T-helper 9 cell (primary cell): ENCODE measurements around the gene NACC2.

ENCODE experiments used
- DNase-seq: peaks from one replicate; pipeline ENCODE4 v3.0.0-alpha.2; 2020

The NACC2 gene

GRCh38 chr9:136021171-136021871 lies 73.8 kb downstream of the NACC2 start:
- DNase-seq, result no peak

DNA sequence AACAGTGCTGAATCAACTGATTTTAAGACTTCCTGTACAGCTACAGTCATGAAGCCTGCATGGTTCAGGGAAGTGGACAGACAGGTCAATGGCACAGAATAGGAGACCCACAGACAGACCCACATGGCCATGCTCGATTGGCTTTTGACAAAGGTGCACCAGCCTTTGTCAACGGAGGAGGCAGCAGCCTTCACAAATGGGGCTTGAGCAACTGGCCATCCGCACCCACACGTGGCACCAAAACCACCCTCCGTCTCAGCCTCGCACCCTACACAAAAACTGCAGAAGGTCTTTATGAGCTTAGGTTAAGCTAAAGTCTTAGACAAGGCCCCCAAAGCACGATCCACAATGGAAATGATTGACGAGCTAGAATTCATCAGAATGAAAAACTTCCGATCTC lies 74.4 kb downstream of the NACC2 start:
- DNase-seq, result no peak

GRCh38 chr9:136020206-136020605 lies 74.9 kb downstream of the NACC2 start:
- DNase-seq, result no peak

- DNase-seq, result no peak
Observed at GRCh38 chr9:136019681-136020060, 75.4 kb downstream of the NACC2 start.

- DNase-seq, result no peak
Observed at GRCh38 chr9:136019041-136019680, 75.9 kb downstream of the NACC2 start.

GRCh38 chr9:136018257-136019031 lies 76.6 kb downstream of the NACC2 start:
- no peak for DNase-seq

DNA sequence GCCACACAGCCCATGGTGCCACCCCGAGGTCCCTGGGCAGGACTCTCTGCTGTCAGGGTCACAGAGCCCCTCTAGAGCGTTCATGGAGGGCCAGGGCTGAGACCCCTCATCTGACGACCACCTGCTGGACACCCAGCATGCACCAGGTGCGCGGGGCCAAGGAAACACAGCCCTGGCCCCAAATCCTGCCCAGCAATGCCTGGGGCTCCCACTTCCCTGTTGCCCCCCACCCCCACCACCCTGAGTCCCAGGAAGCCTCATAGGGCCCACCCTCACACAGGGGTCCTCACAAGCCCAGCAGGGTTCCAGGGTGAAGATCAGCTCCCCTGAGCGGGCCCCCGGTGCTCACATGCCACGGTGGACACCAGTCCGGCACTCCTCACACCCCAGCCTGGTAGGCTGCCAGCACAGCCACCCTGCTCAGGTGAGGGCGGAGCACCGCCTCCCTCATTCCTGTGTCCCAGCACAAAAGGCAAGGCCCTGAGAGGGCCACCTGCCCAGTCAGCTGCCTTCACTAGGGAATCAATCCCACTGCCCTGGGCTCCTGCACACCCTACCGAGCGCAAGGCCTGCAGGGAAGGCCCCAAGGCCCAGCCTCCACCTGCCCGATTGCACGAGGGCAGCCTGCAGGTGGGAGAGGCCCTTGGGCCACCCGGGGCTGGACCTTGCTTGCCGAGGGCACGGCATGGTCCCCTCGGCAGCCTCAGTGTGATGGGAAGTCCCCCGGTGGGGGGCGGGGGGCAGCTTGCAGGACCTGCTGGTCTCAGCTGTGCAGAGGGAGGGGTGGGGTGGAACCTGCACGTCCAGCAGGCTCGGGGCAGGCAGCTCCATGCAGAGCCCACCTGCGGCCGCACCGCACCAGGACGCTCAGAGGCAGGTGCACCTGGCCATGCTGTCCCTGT lies 77.5 kb downstream of the NACC2 start:
- no peak for DNase-seq

DNA sequence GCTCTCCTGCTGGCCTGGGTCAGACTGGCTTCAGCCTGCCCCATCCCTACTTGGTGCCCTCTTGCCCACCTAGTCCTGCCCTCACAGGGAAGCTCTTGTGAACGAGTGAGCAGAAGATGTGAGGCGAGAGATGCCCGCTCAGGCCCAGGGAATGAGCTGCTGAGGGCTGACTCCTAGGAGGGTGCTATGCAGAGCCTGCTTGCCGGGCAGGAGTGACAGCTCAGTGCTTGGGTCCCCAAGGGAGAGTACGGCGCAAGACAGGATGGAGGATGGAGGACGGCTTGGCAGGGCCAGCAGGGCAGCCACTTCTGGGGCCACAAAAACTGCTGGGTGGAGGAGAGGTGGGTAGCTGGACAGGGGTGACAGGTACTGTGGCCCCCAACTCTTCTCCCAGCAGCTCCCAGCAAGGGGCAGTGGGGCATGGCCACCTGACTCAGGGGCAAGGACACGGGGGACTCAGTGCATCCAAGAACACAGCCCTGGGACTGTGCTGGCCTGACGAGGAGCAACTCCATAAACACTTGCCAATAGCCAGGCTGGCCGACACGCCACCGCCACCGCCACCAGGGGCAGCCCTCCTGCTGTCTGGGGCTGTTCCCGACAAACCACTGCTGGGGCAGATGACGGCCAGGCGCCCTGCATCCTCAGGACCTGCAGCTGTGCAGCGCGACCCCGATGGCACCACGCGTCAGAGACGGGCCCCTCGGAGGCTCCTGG lies 78.4 kb downstream of the NACC2 start:
- no peak for DNase-seq

DNA sequence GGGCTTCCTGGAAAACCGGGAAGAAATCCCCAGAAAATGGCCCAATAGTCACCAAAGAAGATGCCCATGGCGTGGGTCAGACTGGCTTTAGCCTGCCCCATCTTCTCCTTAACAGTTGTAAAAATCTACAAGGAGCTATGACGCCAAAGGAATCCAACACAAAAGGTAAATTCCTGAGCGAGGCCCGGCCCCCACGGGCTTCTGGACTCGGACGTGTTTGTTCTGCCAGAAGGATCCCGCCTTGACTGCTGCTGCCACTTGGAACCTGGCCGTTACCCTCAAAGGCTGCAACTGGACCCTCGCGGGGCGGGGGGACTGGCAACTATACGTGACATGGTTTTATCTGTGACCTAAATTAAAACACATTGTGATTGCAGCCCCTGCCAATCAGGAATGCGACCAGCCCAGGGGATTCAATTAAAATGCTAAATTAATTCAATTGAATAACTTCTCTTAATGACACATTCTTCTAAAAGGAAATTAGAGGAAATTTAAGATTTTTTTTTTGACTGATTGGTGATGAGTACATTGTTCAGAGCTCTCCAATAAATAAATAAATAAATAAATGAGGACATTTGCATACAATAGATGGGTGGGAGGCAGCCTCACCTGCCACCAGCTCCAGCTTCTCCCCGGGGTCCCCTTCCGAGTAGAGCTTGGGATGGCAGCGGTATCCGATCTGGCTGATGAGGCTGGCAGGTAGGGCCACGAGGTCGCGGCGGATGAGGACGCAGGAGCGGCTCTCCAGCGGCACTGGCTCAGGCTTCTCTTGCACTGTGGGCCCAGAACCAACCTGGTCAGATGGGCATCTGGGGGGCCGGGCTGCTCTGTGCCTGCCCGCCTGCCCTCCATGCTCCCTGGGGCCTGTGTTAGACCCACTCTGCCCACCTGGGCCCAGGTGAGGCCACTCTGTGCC lies 79.2 kb downstream of the NACC2 start:
- DNase-seq, result no peak

DNA sequence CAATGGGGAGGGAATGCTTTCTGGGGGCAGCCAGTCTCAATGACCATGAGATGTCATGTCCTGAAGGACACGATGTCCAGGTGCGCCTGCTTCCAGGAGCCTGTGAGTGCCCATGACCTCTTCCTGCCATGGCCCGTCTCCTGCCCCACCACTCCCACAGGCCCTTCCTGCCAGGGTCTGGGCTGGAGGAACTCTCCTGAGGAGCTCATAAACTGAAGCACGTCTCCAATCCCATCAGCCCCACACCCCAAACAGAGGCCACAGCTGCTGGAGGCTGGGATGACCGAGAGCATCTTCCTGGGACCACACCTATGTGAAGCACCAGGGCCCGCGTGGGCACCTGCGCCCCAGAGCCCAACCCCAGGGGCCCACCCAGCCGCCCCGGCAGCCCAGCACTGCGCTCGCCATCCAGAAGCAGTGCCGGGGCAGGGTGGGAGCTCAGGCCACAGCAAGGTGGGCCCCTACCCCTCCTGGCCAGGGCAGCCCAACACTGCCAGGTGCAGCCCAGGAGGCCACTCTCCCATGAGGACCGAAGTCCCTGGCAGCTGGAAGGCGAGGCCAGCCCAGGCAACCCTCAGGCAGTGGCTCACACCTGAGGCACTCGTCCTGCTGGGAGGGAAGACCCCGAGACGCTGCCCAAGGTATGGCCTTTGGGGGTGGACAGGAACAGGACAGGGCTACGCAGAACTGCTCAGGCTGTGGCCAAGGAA lies 80.0 kb downstream of the NACC2 start:
- no peak for DNase-seq

DNA sequence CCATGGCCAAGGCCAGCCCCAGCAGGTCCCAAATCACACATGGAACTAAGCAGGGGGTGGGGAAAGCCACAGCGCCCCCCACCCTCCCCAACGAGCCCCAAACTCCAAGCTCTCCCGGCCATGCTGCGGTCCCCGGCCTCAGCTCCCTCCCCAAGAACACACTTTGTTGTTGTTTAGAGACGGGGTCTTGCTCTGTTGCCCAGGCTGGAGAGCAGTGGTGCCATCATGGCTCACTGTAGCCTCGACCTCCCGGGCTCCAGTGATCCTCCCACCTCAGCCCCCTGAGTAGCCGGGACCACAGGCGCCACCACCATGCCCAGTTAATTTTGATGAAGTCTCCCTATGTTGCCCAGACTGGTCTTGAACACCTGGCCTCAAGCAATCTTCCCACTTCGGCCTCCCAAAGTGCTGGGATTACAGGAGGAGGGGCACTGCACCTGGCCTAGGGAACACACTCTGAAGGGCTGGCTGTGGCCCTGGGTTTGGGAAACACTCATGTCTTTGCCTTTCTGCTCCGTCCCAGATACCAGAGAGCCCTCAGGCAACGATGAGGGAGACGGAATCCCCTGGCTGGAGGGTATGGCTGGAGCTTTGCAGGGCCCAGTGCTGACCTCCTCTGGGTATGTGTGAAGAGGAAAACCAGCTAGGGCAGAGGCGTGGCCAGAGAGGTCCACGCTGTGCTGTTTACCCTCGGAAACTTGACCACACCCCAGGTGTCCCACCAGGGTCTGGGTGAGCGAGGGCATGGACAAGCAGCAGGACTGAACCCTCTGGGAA lies 80.8 kb downstream of the NACC2 start:
- DNase-seq, result no peak

GRCh38 chr9:136013524-136014034 lies 81.5 kb downstream of the NACC2 start:
- DNase-seq, result no peak

DNA sequence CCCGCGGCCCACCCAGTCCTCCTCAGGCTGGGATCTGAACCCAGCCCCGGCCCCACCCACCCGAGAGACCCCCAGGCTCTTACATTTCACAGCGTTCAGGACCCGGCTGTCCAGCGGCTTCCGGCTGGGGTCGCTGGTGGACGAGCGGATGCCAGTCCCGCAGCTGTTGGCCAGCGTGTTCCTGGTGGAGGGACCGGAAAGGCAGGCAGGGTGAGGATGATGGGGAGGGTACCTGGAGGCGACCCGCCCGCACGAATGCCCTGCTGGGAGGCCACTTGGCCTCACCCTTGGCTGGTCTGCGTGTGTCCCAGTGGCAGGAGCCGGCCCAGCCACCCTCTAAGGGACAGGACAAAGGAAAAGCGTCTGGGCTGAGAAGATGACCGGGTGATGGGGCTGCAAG lies 82.0 kb downstream of the NACC2 start:
- no peak for DNase-seq

GRCh38 chr9:136012651-136013050 lies 82.4 kb downstream of the NACC2 start:
- no peak for DNase-seq

GRCh38 chr9:136011703-136012496 lies 83.2 kb downstream of the NACC2 start:
- no peak for DNase-seq

GRCh38 chr9:136011376-136011702 lies 83.8 kb downstream of the NACC2 start:
- DNase-seq, result no peak

- DNase-seq, result no peak
Observed at GRCh38 chr9:136010615-136011361, 84.3 kb downstream of the NACC2 start.

DNA sequence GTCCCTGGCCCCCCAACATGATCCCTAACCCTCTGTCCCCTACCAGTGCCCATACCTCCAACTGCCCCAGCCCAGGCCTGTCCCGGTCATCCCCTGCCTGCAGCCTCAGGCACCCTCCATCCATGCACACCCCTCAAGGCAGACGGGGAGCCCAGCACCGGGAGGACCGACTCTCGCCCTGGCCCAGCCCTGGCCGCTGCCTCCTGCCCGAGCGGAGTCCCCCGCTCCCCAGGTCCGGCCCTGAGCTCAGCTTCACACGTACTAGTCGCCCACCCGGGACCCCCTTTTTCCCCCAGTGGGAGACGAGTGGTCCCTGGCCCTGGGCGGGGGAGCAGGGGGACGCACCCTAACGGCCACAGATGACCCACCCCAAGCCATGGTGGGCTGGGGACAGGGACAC lies 84.9 kb downstream of the NACC2 start:
- no peak for DNase-seq
